AML-193 (cell line): ENCODE measurements around the gene PFKP.
"Not testable (repeated sequence)": the region's sequence is repeated elsewhere in the genome, so short reads cannot be mapped to it uniquely, and the experiment has no call there.

ENCODE experiments used
- DNase-seq, 2 experiments: peaks; one replicate each; lab custom pipeline; 2025; lab: John Stamatoyannopoulos, UW

The PFKP gene

GRCh38 chr10:3046981-3047547 lies 20.3 kb upstream of the PFKP start:
- DNase-seq = no peak

DNA sequence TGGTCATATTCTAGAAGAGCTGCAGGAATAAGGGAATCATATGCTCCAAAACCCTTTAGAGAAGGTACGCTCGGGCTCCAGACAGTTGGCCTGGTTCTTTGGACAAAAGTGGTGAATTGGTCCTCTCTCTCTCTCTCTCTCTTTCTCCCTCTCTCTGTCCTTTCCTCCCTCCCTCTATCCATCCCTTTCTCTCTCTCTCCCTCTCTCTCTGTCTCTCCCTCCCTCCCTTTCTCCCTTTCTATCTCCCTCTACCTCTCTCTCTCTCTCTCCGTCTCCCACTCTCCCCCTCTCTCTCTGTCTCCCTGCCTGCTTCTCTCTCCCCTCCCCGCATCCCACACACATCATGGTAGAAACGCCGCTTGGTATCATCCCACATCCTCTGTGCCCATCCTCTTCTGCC lies 19.8 kb upstream of the PFKP start:
- DNase-seq = no peak

GRCh38 chr10:3048119-3049019 lies 19.0 kb upstream of the PFKP start:
- DNase-seq = no peak

GRCh38 chr10:3051692-3052091 lies 15.7 kb upstream of the PFKP start:
- DNase-seq = no peak

GRCh38 chr10:3053155-3053554 lies 14.2 kb upstream of the PFKP start:
- DNase-seq = no peak

DNA sequence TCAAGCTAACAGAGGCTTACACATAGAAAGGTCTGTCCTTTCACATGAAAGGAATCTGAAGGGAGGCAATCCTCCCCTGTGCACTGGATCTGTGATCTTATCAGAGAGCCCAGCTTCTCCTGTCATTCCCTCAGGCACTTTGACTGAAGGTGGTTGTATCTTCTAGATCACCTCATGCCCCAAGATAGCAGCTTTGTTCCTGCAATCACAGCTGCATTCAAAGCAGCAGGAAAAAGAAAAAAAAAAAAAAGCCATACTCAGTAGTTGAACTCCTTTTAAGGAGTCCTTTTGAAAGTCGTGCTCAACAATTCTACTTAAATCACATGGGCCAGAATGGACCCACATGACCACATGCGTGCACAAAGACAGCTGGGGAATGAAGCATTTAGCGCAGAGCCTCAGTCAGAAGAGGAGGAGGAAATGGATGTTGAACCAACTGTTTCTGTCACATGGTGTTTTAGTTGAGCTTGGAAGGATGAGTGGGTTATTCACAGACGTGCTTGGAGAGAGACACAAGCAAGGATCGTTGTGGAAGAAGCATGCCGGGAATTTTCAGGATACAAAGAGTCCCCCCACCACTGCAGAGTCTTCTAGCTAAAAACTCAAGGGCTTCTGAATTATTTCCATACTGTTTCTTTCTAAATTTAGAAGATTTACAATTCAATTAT lies 13.0 kb upstream of the PFKP start:
- no peak for DNase-seq

GRCh38 chr10:3054851-3055199 lies 12.5 kb upstream of the PFKP start:
- no peak for DNase-seq

- no peak for DNase-seq
Observed at GRCh38 chr10:3056280-3057037, 10.9 kb upstream of the PFKP start.

GRCh38 chr10:3057946-3058345 lies 9.4 kb upstream of the PFKP start:
- no peak for DNase-seq

DNA sequence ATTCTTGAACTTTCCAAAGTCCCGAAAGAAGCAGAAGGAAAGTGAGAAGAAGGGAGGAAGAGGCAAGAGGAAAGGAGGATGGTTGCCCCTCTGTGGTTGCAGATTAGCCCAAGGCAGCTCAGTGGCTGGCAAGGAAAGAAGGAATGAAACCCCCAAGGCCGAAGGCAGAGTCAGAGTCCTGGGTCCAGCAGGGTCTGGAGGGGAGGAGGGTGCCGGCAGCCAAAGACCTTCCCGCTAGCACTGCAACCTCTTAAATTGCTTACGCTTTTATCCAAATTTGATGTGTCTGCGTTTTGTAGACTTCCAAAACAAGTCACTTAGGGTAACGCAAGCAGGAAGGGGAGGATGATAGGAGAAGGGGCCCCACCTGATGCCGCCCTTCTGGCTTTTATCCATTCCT lies 7.4 kb upstream of the PFKP start:
- DNase-seq = no peak

- DNase-seq = no peak
Observed at GRCh38 chr10:3060481-3060889, 6.9 kb upstream of the PFKP start.

- DNase-seq = not testable (repeated sequence)
Observed at GRCh38 chr10:3061323-3061898, 5.9 kb upstream of the PFKP start.

DNA sequence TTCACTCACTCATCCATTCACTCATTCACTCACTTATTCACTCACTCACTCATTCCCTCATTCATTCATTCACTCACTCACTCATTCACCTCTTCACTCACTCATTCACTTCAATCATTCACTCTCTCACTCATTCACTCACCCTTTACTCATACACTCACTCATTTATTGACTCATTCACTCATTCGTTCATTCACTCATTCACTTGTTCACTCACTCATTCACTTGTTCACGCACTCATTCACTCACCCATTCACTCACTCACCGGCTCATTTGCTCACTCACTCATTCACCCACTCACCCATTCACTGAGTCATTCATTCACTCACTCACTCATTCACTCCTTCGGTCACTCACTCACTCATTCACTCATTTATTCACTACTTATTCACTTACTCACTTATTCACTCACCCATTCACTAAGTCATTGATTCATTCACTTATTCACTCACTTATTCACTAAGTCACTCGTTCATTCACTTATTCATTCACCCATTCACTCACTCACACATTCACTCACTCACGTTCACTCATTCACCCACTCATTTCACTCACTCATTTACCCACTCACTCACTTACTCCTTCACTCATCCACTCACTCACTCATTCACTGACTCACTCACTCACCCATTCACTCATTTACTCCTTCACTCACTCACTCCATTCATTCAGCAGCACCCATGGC lies 4.7 kb upstream of the PFKP start:
- DNase-seq = no peak

DNA sequence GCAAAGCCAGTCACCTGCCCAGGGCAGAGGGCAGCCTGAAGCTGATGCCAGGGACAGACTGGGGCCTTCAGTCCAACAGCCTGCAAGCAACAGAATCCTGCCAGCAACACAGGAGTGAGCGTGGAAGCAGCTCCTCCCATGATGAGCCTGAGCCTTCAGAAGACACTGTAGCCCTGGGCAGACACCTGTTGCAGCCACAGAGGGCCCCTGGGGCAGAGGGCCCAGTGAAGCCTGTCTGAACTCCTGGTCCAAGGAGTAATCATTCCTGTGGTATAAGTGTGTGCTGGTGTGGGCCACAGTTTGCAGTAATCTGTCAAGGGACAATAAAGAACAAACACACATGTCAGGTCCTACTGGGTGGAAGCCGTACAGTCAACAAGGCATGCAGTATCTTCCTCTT lies 2.9 kb upstream of the PFKP start:
- no peak for DNase-seq

DNA sequence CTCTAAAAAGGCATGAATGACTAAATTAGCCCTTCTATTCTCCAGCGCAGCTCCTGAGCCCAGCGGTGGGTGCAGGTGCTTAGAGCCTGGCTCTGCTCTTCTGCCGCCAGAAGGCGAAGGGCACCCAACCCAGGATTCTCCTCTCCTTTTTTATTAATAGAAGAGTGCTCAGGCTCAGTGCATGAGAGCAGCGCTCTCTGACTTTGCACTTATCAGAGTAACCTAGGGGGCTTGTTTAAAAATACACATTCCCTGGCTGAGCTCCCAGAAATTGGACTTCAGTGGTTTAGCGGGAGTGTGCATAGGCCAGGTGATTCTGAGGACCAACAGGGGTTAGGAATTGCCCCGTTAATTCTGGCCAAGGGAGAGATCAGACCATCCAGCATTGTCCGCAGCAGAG lies 1.7 kb upstream of the PFKP start:
- DNase-seq = no peak

DNA sequence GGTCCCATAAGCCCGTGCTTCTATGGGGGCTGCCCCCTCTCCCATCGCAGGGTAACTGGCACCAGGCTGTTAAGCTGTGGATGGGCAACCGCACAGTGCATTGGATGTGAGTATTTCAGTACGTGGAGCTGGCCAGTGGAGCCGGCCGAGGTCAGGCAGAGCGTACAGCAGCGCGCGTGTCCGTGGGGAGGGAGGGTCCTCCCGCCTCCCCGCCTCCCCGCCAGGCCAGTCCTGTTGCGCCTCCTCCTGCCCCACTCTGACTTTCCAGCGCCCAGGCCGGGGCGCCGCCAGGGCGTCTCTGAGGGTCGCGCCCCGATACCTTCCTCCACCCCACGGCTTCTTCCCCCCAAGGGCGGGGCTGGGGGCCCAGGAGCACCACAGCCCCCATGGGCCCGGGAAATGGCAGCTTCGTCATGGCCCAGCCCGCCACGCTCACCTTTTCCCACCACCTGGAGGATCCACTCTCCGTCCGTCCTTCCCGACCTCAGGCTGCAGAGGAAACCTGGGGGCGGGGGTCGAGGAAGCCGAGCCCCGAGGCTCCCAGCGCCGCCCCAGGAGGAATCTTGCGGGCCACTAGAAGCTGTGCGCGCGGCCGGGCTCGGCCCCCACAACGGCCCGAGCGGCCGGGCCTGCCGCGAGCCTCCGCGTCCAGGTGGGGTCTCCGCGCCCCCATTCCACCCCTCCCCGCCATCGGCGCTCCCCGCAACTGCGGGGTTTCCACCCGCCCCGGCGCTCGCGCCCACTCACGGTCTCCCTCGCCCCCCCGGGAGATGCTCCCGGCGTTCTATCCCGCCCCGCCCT lies 831 bp upstream of the PFKP start:
- no peak for DNase-seq

DNA sequence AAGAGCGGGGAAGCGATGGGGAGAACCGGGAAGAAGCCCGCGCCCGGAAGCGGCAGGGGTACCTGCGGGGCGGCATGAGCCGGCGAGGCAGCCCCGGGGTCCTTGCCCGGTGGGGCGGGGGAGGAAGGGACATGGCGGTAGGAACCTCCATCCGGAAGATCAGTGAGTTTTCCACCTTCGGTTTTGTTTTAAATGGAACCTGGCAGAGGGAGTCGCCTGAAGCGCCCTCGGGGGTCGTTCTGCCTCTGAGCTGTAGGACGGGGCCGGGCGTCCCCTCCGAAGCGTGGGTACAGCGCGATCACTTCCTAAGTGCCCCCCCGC lies 471 bp downstream of the PFKP start:
- DNase-seq = no peak

- peak; percentile 13 to 26 for DNase-seq
Observed at GRCh38 chr10:3068201-3068967, 1.0 kb downstream of the PFKP start.

DNA sequence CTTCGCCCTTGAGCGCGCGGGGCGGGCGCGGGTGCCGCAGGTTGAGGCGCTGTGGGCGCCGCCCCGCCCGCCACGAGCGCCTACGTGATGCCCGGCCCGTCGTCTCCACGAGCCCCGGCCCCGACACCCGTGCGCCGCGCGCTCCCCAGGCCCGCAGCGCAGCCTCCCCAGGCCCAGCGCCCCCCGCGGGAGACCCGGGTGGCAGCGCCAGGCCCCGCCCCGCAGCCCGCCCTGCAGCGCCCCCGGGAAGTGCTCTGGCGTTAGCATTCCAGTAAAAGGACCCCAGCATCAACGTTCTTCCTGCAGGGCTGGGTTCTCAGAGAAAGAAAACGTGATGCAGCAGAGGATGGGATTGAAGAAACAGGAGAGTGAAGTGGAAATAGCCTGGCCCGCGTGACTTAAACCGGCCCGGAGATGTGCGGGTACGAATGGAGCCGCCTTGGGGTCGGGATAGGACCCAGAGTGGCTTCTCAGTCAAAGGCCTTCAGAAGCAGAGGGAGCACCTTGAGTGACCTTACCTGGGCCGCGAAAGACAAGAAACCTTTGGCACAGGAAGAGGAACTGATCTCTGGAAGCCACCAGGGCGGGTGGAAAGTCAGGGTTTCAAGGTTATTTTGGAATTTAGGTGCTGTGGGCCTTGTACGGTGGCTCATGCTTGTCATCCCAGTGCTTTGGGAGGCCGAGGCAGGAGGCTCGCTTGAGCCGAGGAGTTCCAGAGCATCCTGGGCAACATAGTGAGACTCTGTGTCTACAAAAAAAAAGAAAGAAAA lies 1.8 kb downstream of the PFKP start:
- no peak for DNase-seq
